NK-92 treated with Interleukin-12 subunit alpha and Interleukin-12 subunit beta, amount 100 ng/mL, for 24 hours (cell line): ENCODE measurements around the gene IFITM10.
"Not testable (repeated sequence)": the region's sequence is repeated elsewhere in the genome, so short reads cannot be mapped to it uniquely, and the experiment has no call there.

ENCODE experiments used
- DNase-seq: peaks from one replicate; lab custom pipeline; 2025; lab: John Stamatoyannopoulos, UW

IFITM10 gene

GRCh38 chr11:1691878-1692707, 58.3 kb downstream of the IFITM10 start:
- no peak for DNase-seq

DNA sequence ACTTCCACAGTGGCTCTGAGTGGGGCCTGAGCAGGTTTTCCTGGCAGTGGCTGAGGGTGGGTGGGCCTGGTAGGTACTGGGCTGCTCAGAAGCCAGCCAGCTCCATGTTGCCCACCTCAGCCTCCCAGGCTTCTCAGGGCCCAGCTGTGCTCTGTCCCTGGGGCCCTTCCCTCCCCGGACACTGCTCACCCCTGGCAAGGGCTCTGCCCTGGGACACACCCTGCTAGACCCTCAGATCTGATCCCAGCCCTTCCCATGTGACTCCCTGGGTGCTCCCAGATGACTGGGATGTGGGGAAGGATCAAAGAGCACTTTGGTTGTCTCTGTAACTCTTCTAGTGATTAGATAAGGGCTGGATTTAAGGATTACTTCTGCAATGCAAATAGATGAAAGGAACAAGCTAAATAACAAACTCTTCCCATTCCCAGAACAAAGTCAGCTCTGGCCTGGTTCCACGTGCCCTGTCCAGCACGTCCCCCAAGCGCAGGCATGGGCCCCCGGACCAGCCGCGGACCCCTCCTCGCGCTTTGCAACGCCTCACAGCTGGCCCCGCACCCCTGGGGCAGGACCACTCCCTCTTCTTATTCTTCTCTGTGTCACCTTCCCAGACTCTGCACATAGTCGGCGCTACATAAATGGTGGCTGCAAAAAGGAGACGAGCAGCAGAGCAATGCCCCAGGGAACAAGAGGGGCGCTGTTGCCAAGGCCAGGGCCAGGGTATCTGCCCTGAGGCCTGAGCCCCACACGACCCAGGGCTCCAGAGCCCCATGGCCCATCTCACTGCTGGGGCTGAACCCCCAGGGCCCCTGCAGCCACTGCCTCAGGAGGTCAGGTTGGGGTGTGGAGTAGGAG, 59.1 kb downstream of the IFITM10 start:
- DNase-seq: no peak

DNA sequence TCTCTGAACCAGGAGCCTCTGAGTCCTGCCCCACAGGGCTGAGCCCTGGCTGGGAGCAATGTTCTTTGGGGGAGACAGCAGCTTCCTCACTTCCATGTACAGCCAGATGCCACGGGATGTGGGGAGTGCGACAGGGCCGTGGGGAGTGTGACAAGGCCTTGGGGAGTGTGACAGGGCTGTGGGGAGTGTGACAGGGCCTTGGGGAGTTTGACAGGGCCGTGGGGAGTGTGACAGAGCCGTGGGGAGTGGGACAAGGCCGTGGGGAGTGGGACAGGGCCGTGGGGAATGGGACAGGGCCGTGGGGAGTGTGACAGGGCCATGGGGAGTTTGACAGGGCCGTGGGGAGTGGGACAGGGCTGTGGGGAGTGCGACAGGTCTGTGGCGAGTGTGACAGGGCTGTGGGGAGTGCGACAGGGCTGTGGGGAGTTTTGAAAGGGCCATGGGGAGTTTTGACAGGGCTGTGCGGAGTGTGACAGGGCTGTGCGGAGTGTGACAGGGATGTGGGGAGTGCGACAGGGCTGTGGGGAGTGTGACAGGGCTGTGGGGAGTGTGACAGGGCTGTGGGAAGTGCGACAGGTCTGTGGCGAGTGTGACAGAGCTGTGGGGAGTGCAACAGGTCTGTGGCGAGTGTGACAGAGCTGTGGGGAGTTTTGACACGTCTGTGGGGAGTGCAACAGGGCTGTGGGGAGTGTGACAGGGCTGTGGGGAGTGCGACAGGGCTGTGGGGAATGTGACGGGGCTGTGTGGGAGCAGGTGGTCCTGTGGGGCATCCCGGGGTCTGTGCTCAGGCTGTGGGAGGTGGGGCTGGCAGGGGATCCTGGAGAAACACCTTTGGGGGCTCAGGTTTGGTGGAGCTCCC, 60.0 kb downstream of the IFITM10 start:
- no peak for DNase-seq

- not testable (repeated sequence) for DNase-seq
These were observed 60.9 kb downstream of the IFITM10 start for GRCh38 chr11:1689250-1690166.

DNA sequence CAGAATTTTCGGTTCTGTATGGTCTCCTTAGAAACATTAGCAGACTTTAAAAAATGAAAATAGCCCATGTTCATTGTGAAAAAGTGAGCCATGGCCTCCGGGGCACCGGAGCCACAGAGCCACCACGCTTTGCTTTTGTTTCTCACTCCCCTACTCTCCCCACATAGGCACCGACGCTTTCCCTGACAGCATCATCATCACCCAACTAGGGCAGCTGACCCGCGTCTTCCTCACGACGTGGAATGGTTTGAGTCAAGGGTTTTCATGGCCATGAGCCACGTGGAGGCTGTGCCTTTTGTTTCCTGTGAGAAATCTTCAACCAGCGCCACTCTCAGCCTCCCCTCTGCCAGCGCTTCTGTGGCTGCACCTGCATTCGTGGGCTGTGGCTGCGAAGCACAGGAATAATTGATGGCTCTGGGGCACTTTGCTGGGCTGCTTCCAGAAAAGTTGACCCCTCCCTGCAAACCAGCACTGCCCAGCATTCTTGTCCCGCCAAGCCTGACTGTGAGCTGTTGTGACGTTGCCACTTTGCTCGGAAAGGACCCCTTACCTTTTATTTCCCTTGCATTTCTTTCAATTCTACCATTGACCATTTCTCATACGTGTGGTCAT, 62.0 kb downstream of the IFITM10 start:
- not testable (repeated sequence) for DNase-seq

- not testable (repeated sequence) for DNase-seq
These were observed 64.2 kb downstream of the IFITM10 start for GRCh38 chr11:1686220-1686619.

DNA sequence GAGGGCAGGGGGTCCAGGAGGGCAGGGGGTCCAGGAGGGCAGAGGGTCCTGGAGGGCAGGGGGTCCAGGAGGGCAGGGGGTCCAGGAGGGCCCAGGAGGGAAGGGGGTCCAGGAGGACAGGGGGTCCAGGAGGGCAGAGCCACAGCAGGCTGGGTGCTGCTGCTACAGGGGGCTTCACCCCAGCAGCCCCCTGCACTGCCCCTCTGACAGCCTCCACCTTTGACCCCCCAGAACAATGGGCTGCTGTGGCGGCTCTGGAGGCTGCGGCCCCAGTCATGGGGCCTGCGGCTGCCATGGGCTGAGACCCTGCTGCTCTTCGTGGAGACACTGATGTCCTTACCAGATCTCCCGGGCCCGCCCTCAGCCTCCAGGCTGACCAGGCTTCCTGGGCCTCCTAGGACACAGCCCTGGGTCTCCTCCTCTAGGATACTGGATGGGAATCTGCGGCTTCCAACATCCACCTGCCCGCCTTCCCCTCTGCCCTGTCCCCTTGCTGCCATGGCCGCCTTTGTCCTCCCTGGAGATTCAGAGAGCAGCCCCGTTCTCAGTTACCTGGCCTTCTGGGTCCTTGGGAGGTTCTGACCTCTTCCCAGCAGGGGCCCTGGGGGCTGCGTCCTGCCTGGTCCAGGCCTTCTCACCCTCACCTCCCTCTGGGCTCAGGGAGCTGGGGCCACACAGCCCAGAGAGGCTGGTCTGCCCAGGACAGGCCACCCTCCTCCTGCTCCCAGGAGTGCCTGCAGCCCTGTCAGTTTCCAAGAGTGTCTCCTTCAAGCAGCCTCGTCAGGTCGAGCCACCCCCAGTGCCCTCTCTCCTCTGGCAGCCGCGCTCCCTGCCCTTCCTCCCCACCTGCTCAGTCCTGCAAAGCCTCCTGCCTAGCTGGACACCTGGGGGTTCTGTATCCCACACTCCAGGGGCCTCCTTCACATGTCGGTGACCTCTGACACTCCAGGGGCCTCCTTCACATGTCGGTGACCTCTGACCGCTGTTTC, 65.2 kb downstream of the IFITM10 start:
- DNase-seq: not testable (repeated sequence)

DNA sequence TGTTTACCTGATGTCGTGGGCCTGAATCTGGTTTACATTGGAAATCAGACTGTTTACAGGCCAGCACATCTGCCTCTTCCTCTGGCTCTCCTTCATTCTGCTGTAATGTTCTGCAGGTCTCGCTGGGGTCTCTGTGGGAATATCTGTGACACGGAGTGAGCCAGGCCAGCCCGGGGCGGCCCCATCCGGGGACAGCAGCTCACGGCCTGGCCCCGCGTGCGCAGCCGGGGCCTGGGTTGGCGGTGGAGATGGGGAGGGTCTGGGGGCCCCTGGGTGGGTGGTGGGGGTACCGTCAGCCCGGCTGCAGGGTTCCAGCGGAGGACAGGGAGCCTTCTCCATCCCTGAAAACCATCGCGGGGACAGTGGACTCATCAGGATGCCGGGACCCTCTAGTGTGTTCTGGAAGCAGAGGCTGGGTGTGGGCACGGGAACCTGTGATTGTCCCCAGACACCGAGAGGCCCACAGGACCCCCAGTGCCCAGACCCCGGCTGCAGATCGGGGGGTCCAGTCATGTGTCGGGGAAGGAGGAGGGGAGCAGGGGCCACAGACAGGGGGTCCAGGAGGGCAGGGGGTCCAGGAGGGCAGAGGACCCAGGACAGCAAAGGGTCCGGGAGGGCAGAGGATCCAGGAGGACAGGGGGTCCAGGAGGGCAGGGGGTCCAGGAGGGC, 66.4 kb downstream of the IFITM10 start:
- not testable (repeated sequence) for DNase-seq

DNA sequence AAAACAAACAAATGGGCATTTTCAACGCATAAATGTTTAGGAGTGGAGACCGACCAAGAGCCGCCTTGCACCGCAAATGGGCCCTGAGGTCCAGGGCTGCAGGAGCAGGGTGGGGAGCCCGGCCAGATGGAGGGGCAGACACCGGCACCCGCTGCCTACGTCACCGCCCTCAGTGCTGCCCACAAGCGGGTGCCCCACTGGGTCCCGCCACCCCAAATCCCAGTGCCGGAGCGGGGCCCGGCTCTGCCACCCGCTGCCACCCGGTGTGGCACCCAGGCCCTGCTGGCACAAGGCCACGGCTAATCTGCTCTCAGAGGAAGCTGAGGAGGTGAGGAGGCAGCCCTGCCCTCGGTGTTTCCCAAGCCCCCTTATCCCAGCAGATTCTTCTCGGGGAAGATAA, 67.2 kb downstream of the IFITM10 start:
- DNase-seq: not testable (repeated sequence)
